DOHH2 (cell line): ENCODE results near the gene RAMP3.

Source experiments
- H3F3A ChIP-seq: fragments of 200-600 bp; sonication (generic), shearing (Covaris generic); 2 replicates; pipeline ENCODE4 v1.6.0; 2016; ENCODE audit warnings: antibody characterized with exemption, mild to moderate bottlenecking; ENCODE audit not compliant: control insufficient read depth, insufficient read depth
- H3K27ac ChIP-seq: fragments of 200-600 bp; sonication (generic); 2 replicates; pipeline ENCODE4 v1.5.1; 2014; ENCODE audit warnings: low read depth, mild to moderate bottlenecking, low read length, moderate library complexity
- H3K27me3 ChIP-seq: fragments of 200-600 bp; sonication (generic); 2 replicates; pipeline ENCODE4 v1.6.1; 2014; ENCODE audit warnings: mild to moderate bottlenecking, low read length, mixed read lengths; ENCODE audit not compliant: control insufficient read depth
- H3K36me3 ChIP-seq: fragments of 200-600 bp; sonication (generic); 2 replicates; pipeline ENCODE4 v1.6.1; 2014; ENCODE audit warnings: mild to moderate bottlenecking, low read length, moderate library complexity, mixed read lengths; ENCODE audit not compliant: control insufficient read depth
- H3K4me1 ChIP-seq: fragments of 200-600 bp; sonication (generic); 2 replicates; pipeline ENCODE4 v1.6.1; 2014; ENCODE audit warnings: mild to moderate bottlenecking, low read length, mixed read lengths; ENCODE audit not compliant: control insufficient read depth
- H3K4me2 ChIP-seq: fragments of 200-600 bp; sonication (generic); 2 replicates; pipeline ENCODE4 v1.6.0; 2014; ENCODE audit warnings: mild to moderate bottlenecking, low read length, moderate library complexity
- H3K4me3 ChIP-seq: fragments of 200-600 bp; sonication (generic); 2 replicates; pipeline ENCODE4 v1.5.1; 2014; ENCODE audit warnings: mild to moderate bottlenecking, low read length, mixed read lengths
- H3K79me2 ChIP-seq: fragments of 200-600 bp; sonication (generic); 2 replicates; pipeline ENCODE4 v1.6.1; 2014; ENCODE audit warnings: mild to moderate bottlenecking, low read length, mixed read lengths; ENCODE audit not compliant: control insufficient read depth
- H3K9me2 ChIP-seq: fragments of 200-600 bp; sonication (generic); replicated peaks from 2 replicates; pipeline ENCODE4 v1.6.1; 2014; ENCODE audit warnings: mild to moderate bottlenecking, low read length, mixed read lengths; ENCODE audit not compliant: control insufficient read depth
- H3K9me3 ChIP-seq: fragments of 200-600 bp; sonication (generic); 2 replicates; pipeline ENCODE4 v1.6.1; 2014; ENCODE audit warnings: antibody characterized with exemption, low read length, mixed read lengths; ENCODE audit not compliant: control insufficient read depth, insufficient read depth
- H4K20me1 ChIP-seq: fragments of 200-600 bp; sonication (generic); 2 replicates; pipeline ENCODE4 v1.6.0; 2014; ENCODE audit warnings: low read depth, mild to moderate bottlenecking, antibody characterized with exemption, low read length, moderate library complexity; ENCODE audit not compliant: control insufficient read depth, insufficient read depth
- CTCF ChIP-seq: fragments of 200-600 bp; sonication (generic); IDR thresholded peaks from one replicate; pipeline ENCODE4 v1.5.1; 2014; ENCODE audit warnings: antibody characterized with exemption, mild to moderate bottlenecking, low read depth, low read length; ENCODE audit not compliant: poor library complexity, severe bottlenecking
- EZH2phosphoT487 ChIP-seq: fragments of 200-600 bp; sonication (generic); IDR thresholded peaks from 2 replicates; pipeline ENCODE4 v1.6.1; 2017; ENCODE audit warnings: borderline replicate concordance, mild to moderate bottlenecking, antibody characterized with exemption, low read length, moderate library complexity, mixed read lengths

RAMP3 gene

DNA sequence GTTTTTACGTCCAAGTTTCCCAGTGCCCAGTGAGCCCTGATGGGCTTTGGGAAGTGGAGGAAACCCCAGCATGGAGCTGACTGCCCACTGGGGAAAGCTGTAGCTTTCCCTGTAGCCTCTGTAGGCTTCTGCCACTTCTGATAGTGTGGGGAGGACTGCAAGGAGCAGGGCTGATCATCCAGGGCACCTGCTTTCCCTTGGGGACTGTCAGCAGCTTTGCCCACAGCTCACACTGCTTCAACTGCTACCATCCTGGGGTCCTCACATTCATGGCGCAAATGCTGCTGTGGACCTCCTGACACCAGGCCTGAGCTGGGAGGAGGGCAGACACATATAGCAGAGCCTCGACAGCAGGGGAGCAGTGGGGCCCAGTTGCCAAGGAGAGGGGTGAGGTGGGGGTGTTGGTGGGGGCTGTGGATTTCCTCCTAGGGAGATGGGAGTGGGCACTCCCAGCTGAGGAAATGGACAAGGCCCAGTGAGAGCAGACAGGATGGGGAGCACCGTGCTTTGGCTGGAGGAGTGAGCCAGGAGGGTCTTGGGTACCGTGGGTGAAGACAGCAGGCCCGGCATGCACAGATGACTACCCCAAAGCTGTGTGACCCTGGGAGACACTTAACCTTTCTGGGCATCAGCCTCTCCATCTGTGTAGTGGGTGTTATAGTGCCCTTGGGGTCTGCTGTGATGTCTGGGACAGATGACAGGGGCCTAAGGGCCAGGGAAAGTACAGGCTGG is 16.2 kb downstream of the RAMP3 start:
- Histone ChIP-seq H3K27me3 (peaks cover 4% of the 10 kb centered on the region), H3K9me3 (no peaks in the 10 kb centered on the region), H3K79me2 (no peaks in the 10 kb centered on the region)

GRCh38 chr7:45174328-45174610 is 16.7 kb downstream of the RAMP3 start:
- Histone ChIP-seq H4K20me1 (no peaks in the 10 kb centered on the region), H3K27ac (no peak overlapping the region), H3K9me3 (no peaks in the 10 kb centered on the region), H3K4me1 (no peaks in the 10 kb centered on the region), H3K79me2 (no peaks in the 10 kb centered on the region), H3K36me3 (no peaks in the 10 kb centered on the region), H3K27me3 (peaks cover 4% of the 10 kb centered on the region), H3K4me2 (no peak overlapping the region), H3K9me2 (no peaks in the 10 kb centered on the region), H3K4me3 (no peak overlapping the region), H3F3A (no peaks in the 10 kb centered on the region)
- TF ChIP-seq CTCF (no peak), EZH2phosphoT487 (no peak)

More for the DNA sequence above, 16.2 kb downstream of the RAMP3 start:
- no peaks in the 10 kb centered on the region for H3F3A ChIP-seq
- H3K27ac ChIP-seq, result no peak overlapping the region
- no peak overlapping the region for H3K4me2 ChIP-seq
- no peaks in the 10 kb centered on the region for H3K4me1 ChIP-seq
- no peaks in the 10 kb centered on the region for H4K20me1 ChIP-seq
- TF ChIP-seq EZH2phosphoT487 (no peak), CTCF (no peak)
- no peak overlapping the region for H3K4me3 ChIP-seq
- H3K9me2 ChIP-seq, result no peaks in the 10 kb centered on the region
- no peaks in the 10 kb centered on the region for H3K36me3 ChIP-seq

GRCh38 chr7:45174966-45175765 is 17.6 kb downstream of the RAMP3 start:
- no peaks in the 10 kb centered on the region for H3F3A ChIP-seq
- no peaks in the 10 kb centered on the region for H3K9me3 ChIP-seq
- H3K4me3 ChIP-seq, result no peak overlapping the region
- H3K9me2 ChIP-seq, result no peaks in the 10 kb centered on the region
- no peaks in the 10 kb centered on the region for H3K36me3 ChIP-seq
- H3K4me1 ChIP-seq, result no peaks in the 10 kb centered on the region
- H3K27me3 ChIP-seq, result no peaks in the 10 kb centered on the region
- H4K20me1 ChIP-seq, result no peaks in the 10 kb centered on the region
- H3K79me2 ChIP-seq, result no peaks in the 10 kb centered on the region
- no peak overlapping the region for H3K27ac ChIP-seq
- TF ChIP-seq CTCF, result no peak
- no peak for TF ChIP-seq EZH2phosphoT487
- H3K4me2 ChIP-seq, result no peak overlapping the region
